ENCODE data around the gene SPEM3.

Gene SPEM3

DNA sequence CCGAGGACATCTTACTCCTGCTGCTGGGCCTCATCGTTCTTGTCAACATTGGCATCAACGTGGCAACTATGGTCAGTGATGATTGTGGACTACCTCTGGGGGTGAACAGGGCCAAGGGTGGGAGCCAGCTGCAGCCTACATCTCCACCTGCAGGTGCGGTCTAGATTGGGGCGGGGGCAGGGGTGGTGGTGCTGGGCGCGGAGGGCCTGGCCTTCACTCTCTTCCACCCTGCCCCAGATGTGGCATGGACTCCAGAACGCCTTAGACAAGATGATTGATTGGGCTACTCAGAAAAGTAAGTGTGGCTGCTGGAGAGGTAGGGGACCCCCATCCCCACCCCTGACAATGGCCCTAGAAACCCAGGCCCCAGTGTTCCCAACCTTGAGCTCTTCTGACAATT lies 2.9 kb upstream of the SPEM3 start:
- DNase-seq (ENCODE audit: extremely low read depth, low read depth), result no peak
- TF ChIP-seq, protein P1, sequence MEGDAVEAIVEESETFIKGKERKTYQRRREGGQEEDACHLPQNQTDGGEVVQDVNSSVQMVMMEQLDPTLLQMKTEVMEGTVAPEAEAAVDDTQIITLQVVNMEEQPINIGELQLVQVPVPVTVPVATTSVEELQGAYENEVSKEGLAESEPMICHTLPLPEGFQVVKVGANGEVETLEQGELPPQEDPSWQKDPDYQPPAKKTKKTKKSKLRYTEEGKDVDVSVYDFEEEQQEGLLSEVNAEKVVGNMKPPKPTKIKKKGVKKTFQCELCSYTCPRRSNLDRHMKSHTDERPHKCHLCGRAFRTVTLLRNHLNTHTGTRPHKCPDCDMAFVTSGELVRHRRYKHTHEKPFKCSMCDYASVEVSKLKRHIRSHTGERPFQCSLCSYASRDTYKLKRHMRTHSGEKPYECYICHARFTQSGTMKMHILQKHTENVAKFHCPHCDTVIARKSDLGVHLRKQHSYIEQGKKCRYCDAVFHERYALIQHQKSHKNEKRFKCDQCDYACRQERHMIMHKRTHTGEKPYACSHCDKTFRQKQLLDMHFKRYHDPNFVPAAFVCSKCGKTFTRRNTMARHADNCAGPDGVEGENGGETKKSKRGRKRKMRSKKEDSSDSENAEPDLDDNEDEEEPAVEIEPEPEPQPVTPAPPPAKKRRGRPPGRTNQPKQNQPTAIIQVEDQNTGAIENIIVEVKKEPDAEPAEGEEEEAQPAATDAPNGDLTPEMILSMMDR (IDR thresholded peaks at IDR 0.05; ENCODE audit: low read depth, low read length), result no peak

- TF ChIP-seq, protein P1 (IDR thresholded peaks at IDR 0.05; ENCODE audit: low read depth, low read length), result no peak
- no peak for DNase-seq (ENCODE audit: extremely low read depth, low read depth)
Observed at GRCh38 chr17:7426203-7426863, 2.3 kb upstream of the SPEM3 start.

GRCh38 chr17:7426896-7427489 lies 1.7 kb upstream of the SPEM3 start:
- TF ChIP-seq, protein P1 (IDR thresholded peaks at IDR 0.05; ENCODE audit: low read depth, low read length), result no peak
- DNase-seq (ENCODE audit: extremely low read depth, low read depth), result no peak

DNA sequence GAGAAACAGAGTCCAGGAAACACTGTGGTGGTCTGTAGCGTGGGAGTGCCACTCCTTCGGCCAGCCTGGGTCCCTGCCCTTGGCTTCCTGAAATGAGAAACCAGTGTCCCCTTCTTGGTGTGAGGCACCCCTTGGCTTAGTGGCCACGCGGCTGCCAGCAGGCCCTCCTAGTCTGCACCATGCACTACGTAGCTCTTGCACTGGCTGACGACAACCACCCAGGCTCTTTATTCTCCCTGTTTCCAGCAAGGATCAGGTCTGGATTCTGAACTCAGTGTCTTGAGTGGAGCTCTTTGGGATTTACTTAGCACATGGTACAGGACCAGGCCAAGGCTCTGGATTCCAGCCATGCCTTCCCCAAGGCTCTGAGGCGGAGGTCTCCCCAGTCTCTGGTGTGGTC lies 1.1 kb upstream of the SPEM3 start:
- TF ChIP-seq, protein P1 (IDR thresholded peaks at IDR 0.05; ENCODE audit: low read depth, low read length), result no peak
- no peak for DNase-seq (ENCODE audit: extremely low read depth, low read depth)

- DNase-seq (ENCODE audit: extremely low read depth, low read depth), result no peak
- TF ChIP-seq, protein P1 (IDR thresholded peaks at IDR 0.05; ENCODE audit: low read depth, low read length), result no peak
Observed at GRCh38 chr17:7429722-7430121, 1.1 kb downstream of the SPEM3 start.

GRCh38 chr17:7431231-7431630 lies 2.6 kb downstream of the SPEM3 start:
- TF ChIP-seq, protein P1 (IDR thresholded peaks at IDR 0.05; ENCODE audit: low read depth, low read length), result no peak

GRCh38 chr17:7432296-7432695 lies 3.6 kb downstream of the SPEM3 start:
- TF ChIP-seq, protein P1 (IDR thresholded peaks at IDR 0.05; ENCODE audit: low read depth, low read length), result no peak
- no peak for DNase-seq (ENCODE audit: extremely low read depth, low read depth)

More at GRCh38 chr17:7431231-7431630, 2.6 kb downstream of the SPEM3 start:
- no peak for DNase-seq (ENCODE audit: extremely low read depth, low read depth)

Data from AG09319 (cell line).